Smooth muscle cell (in vitro differentiated cells): ENCODE results near the gene ALOX5AP. TPM values are rescaled to one million over a fixed set of nuclear protein-coding genes. Genes with fewer than 3 reads are reported as not detected.

ENCODE experiments used
- DNase-seq: peaks from one replicate; lab custom pipeline; 2025; ENCODE audit not compliant: unreplicated experiment; lab: John Stamatoyannopoulos, UW
- H2AFZ ChIP-seq: fragments of 200-600 bp; sonication (generic); 2 replicates; pipeline ENCODE4 v1.6.0; 2016; ENCODE audit warnings: antibody characterized with exemption, low read depth, mild to moderate bottlenecking
- H3F3A ChIP-seq: fragments of 200-600 bp; sonication (generic); 2 replicates; pipeline ENCODE4 v1.6.0; 2017; ENCODE audit warnings: antibody characterized with exemption, low read depth
- H3K27ac ChIP-seq: fragments of 200-600 bp; sonication (generic); 2 replicates; pipeline ENCODE4 v1.5.1; 2016; ENCODE audit warnings: low read depth, mild to moderate bottlenecking
- H3K27me3 ChIP-seq: fragments of 200-600 bp; sonication (generic); 2 replicates; pipeline ENCODE4 v1.6.1; 2016; ENCODE audit warnings: low read depth, mild to moderate bottlenecking
- H3K36me3 ChIP-seq: fragments of 200-600 bp; sonication (generic); 2 replicates; pipeline ENCODE4 v1.5.1; 2016; ENCODE audit warnings: low read depth
- H3K4me1 ChIP-seq: fragments of 200-600 bp; sonication (generic); 2 replicates; pipeline ENCODE4 v1.5.1; 2016; ENCODE audit warnings: low read depth
- H3K4me2 ChIP-seq: fragments of 200-600 bp; sonication (generic); 2 replicates; pipeline ENCODE4 v1.6.0; 2016; ENCODE audit warnings: mild to moderate bottlenecking
- H3K4me3 ChIP-seq: fragments of 200-600 bp; sonication (generic); 2 replicates; pipeline ENCODE4 v1.5.1; 2016; ENCODE audit warnings: mild to moderate bottlenecking
- H3K79me2 ChIP-seq: fragments of 200-600 bp; sonication (generic); 2 replicates; pipeline ENCODE4 v1.6.0; 2016; ENCODE audit warnings: low read depth, mild to moderate bottlenecking
- H3K9ac ChIP-seq: fragments of 200-600 bp; sonication (generic); 2 replicates; pipeline ENCODE4 v1.6.0; 2016; ENCODE audit warnings: low read depth
- H3K9me3 ChIP-seq: fragments of 200-600 bp; sonication (generic); replicated peaks from 2 replicates; pipeline ENCODE4 v1.5.1; 2016; ENCODE audit warnings: low read depth
- H4K20me1 ChIP-seq: fragments of 200-600 bp; sonication (generic); 2 replicates; pipeline ENCODE4 v1.6.0; 2016; ENCODE audit warnings: low read depth
- CTCF ChIP-seq: fragments of 200-600 bp; sonication (generic); IDR thresholded peaks from 2 replicates; pipeline ENCODE4 v1.5.1; 2017; ENCODE audit warnings: borderline replicate concordance, mild to moderate bottlenecking, antibody characterized with exemption; ENCODE audit not compliant: insufficient read depth, poor library complexity, severe bottlenecking
- WGBS: methylation state at CpG from one replicate; pipeline ENCODE4 v1.1.7; 2016; ENCODE audit warnings: low lambda C conversion rate; 5-methylcytosine and 5-hydroxymethylcytosine counted together
- polyA plus RNA-seq: library from polyadenylated mRNA; unstranded; fragments of >200 nt; fragmentation: Nextera tagmentation; extraction: Ambion mirVana; gene quantifications from 2 replicates; pipeline ENCODE4 v1.2.1, GENCODE V29; 2016
- total RNA-seq: library from RNA; depleted of rRNA; stranded (reverse); fragments of >200 nt; gene quantifications from 2 replicates; pipeline ENCODE4 v1.2.3, GENCODE V29; 2014

The ALOX5AP gene
- total and polyA plus RNA-seq, 2 experiments from 2014 or later, result 0.22 TPM; not detected in 1

GRCh38 chr13:30720172-30720869 is 15.0 kb upstream of the ALOX5AP start:
- TF ChIP-seq CTCF, result no peak
- DNase-seq, result no peak
- no peak overlapping the region for H2AFZ ChIP-seq
- peak overlapping the region; percentile 87 for H3K27ac ChIP-seq
- no peak overlapping the region for H3K4me3 ChIP-seq
- peaks cover 7% of the 10 kb centered on the region for H3F3A ChIP-seq
- H3K36me3 ChIP-seq, result no peaks in the 10 kb centered on the region
- WGBS, result 88% methylated on average over 3 of the region's 3 CpGs
- no peak overlapping the region for H3K9ac ChIP-seq
- no peaks in the 10 kb centered on the region for H3K27me3 ChIP-seq
- peaks cover 5% of the 10 kb centered on the region for H3K4me1 ChIP-seq
- peak overlapping the region; percentile 70 for H3K4me2 ChIP-seq
- no peaks in the 10 kb centered on the region for H3K79me2 ChIP-seq
- no peaks in the 10 kb centered on the region for H4K20me1 ChIP-seq
- H3K9me3 ChIP-seq, result no peaks in the 10 kb centered on the region

GRCh38 chr13:30721936-30722335 is 13.4 kb upstream of the ALOX5AP start:
- Histone ChIP-seq H4K20me1 (no peaks in the 10 kb centered on the region), H3K36me3 (no peaks in the 10 kb centered on the region), H3K4me2 (no peak overlapping the region), H3F3A (peaks cover 7% of the 10 kb centered on the region), H3K9me3 (no peaks in the 10 kb centered on the region), H3K9ac (no peak overlapping the region), H3K27ac (no peak overlapping the region), H3K27me3 (no peaks in the 10 kb centered on the region), H3K79me2 (no peaks in the 10 kb centered on the region), H2AFZ (no peak overlapping the region), H3K4me3 (no peak overlapping the region), H3K4me1 (peaks cover 5% of the 10 kb centered on the region)
- no peak for DNase-seq
- no peak for TF ChIP-seq CTCF
- 92% methylated on average over 4 of the region's 4 CpGs for WGBS

GRCh38 chr13:30722361-30722760 is 13.0 kb upstream of the ALOX5AP start:
- Histone ChIP-seq H3K27me3 (no peaks in the 10 kb centered on the region), H3K79me2 (no peaks in the 10 kb centered on the region), H3K4me1 (peaks cover 5% of the 10 kb centered on the region), H4K20me1 (no peaks in the 10 kb centered on the region), H3K9ac (no peak overlapping the region), H3K4me3 (no peak overlapping the region), H3K4me2 (no peak overlapping the region), H3K9me3 (no peaks in the 10 kb centered on the region), H3K27ac (no peak overlapping the region), H3K36me3 (no peaks in the 10 kb centered on the region), H3F3A (peaks cover 7% of the 10 kb centered on the region), H2AFZ (no peak overlapping the region)
- TF ChIP-seq CTCF, result no peak
- WGBS, result 94% methylated on average over 2 of the region's 2 CpGs
- no peak for DNase-seq

- no peak for TF ChIP-seq CTCF
- no peaks in the 10 kb centered on the region for H4K20me1 ChIP-seq
- peaks cover under 1% of the 10 kb centered on the region for H3K4me1 ChIP-seq
- no peak for DNase-seq
- no peaks in the 10 kb centered on the region for H3K9me3 ChIP-seq
- no peaks in the 10 kb centered on the region for H3K27me3 ChIP-seq
- H3K4me3 ChIP-seq, result no peak overlapping the region
- no peak overlapping the region for H3K4me2 ChIP-seq
- no peaks in the 10 kb centered on the region for H3K36me3 ChIP-seq
- no peak overlapping the region for H3K27ac ChIP-seq
- no peak overlapping the region for H2AFZ ChIP-seq
- 93% methylated on average over 3 of the region's 3 CpGs for WGBS
- H3K9ac ChIP-seq, result no peak overlapping the region
- H3F3A ChIP-seq, result peaks cover 3% of the 10 kb centered on the region
- no peaks in the 10 kb centered on the region for H3K79me2 ChIP-seq
Observed at GRCh38 chr13:30724778-30725177, 10.6 kb upstream of the ALOX5AP start.
